GM21423 (cell line): ENCODE results near the gene SLC30A3.

ENCODE experiments used
- ATAC-seq: cut with Tn5 transposase; IDR thresholded peaks from one replicate; pipeline ENCODE4 v1.9.1; 2021; ENCODE audit warnings: mild to moderate bottlenecking, moderate library complexity; ENCODE audit not compliant: unreplicated experiment

The SLC30A3 gene

GRCh38 chr2:27236136-27236535 lies 26.7 kb downstream of the SLC30A3 start:
- no peak for ATAC-seq

- ATAC-seq = no peak
Observed at GRCh38 chr2:27233341-27233740, 29.5 kb downstream of the SLC30A3 start.

GRCh38 chr2:27231921-27232320 lies 30.9 kb downstream of the SLC30A3 start:
- no peak for ATAC-seq

DNA sequence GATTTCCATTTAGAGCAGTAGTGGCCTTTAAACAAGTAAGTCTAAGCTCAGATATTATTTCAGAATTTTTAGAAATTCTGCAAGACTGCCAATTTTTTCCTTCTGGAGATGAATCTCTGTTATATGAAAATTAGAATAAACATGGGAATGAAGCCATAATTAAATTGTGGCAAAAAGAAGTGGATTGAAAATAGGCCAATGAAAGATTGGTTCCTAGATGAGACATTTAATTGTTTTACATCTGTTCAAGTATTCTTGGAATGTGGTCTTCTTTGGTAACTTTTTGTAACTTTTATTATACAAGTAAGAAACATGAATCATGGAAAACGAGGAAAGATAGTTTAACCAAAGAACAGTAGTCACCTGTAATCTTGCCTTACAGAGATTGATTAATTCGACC lies 35.3 kb downstream of the SLC30A3 start:
- no peak for ATAC-seq

DNA sequence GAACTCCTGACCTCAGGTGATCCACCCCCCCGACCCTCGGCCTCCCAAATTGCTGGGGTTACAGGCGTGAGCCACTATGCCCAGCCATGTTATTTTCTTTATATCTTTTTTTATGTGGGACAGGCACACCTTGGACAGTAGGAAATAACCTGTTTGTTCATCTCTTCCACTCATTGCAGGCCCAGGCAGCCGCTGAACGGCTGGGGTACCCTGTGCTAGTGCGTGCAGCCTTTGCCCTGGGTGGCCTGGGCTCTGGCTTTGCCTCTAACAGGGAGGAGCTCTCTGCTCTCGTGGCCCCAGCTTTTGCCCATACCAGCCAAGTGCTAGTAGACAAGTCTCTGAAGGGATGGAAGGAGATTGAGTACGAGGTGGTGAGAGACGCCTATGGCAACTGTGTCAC lies 37.3 kb downstream of the SLC30A3 start:
- no peak for ATAC-seq

GRCh38 chr2:27223416-27223815 lies 39.4 kb downstream of the SLC30A3 start:
- no peak for ATAC-seq

GRCh38 chr2:27222407-27222806 lies 40.4 kb downstream of the SLC30A3 start:
- ATAC-seq = no peak

DNA sequence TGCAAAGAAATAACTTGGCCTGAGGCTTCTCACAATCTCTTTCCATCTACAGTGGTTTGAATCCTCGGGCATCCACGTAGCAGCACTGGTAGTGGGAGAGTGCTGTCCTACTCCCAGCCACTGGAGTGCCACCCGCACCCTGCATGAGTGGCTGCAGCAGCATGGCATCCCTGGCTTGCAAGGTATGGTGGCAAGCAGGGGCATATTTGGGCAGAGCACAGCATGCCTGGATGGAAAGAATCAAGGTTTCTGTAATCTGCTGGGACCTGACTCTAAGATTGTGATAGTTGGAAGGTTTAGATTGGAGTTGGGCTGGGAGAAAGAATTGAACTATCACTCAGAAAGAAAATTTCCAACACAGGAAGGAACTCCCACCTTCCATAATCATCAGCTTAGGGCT lies 41.7 kb downstream of the SLC30A3 start:
- no peak for ATAC-seq

DNA sequence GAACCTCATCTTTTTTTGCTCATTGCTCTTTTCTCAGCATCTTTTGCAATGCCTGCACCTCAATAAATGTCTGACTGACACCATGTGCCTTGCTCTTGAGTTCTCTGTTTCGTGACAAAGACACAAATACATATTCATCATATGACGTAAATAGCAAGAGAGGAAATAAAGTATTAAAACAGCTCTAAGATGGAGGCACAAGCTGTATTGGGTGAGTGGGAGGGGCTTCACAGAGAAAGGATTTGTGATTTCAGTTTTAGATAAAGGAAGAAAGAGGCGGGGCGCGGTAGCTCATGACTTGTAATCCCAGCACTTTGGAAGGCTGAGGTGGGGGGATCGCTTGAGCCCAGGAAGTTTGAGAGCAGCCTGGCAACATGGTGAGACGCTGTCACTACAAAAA lies 42.8 kb downstream of the SLC30A3 start:
- ATAC-seq = no peak

- no peak for ATAC-seq
Observed at GRCh38 chr2:27219091-27219490, 43.8 kb downstream of the SLC30A3 start.

DNA sequence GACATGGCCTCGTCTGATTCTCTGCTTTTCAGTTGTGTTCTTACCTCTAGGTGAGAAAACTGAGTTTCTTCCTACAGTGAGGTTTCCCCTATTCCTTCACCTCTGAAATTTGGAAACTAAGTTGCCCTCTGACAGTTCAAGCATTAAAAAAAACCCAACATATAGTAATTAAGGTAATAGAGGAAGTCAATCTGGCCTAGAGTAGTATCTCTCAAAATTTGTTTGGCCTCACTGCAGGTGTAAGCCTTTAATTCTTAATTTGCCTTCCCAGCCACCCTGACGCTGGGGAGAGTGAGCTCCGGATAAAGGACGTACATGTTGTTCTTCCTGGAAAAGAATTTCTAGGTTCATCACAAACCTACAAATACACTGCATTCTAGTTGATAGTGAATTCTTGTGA lies 44.2 kb downstream of the SLC30A3 start:
- ATAC-seq = no peak

DNA sequence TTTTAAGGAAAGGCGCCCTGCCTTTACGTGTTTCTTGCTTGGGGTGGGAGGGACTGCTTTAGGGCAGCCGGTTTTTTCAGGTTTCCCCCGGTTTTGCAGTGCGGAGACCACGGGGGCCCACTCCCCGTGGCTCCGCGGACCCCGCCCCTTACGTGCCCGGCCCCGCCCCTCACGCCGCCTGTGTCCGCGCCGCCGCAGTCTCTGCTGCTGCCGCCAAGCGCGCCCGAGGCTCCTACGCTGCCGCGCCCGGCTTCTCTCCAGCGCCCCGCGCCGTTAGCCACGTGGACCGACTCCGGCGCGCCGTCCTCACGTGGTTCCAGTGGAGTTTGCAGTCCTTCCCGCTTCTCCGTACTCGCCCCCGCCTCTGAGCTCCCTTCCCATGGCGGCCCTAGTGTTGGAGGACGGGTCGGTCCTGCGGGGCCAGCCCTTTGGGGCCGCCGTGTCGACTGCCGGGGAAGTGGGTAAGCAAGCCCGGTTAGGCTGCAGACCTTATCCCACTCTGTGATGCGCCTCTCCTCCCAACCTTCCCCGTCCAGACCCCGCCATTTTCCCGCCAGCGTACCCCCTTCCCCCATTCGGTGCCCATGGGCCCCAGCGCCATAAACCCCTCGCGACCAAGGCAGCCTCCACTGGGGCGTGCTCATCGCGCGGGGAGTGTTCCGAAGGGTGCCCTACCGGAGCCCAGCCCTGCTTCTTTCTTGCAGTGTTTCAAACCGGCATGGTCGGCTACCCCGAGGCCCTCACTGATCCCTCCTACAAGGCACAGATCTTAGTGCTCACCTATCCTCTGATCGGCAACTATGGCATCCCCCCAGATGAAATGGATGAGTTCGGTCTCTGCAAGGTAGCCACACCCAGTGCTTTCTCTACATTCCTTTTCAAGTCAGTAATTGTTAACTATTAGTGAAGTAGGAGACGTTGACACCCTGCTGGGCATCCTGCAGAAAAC lies 45.4 kb downstream of the SLC30A3 start, which contains the start of gene CAD:
Gene CAD, plus strand, starts transcription at position 197 of the 949 bp plus-strand sequence. Its CDS starts 183 bp downstream, at position 380.
- peak; percentile 84 for ATAC-seq

GRCh38 chr2:27216416-27217137 lies 46.3 kb downstream of the SLC30A3 start:
- peak; percentile 1 for ATAC-seq

GRCh38 chr2:27214941-27215340 lies 47.9 kb downstream of the SLC30A3 start:
- ATAC-seq = no peak

DNA sequence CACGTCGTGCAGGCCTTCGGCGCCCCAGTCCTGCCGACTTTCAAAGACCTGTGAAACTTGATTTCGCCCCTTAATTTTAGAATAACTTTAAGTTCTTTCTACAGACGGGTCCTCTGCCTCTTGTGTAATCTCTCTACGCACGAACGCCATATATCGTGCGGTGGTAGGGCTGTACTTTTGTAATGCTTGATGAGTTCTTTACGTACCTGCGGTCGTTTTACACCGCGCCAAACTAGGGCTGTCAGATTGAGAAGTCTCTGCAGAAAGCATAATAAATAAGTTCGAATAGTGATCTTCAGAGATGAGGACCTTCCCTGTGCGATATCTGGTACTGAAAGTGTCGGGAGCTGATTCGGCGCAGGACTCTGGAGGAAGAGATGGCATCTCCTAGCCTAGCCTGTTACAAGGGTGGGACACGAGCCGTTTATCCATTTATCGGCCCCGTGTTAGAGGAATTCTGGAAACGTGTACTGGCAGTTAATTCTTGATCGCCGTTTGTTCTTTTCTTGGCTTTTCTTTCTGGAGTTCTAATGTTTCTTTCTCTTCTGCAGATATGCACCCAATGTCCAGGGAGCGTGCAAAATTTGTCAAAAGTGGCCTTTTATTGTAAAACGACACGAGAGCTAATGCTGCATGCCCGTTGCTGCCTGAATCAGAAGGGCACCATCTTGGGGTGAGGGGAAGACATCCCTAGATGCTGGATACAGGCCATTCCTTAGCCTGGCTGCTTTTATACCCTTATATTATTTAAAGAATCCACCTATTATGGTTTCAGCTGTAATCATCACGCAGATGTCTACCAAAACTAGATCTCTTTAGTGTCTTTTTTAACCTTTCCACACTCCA lies 50.0 kb downstream of the SLC30A3 start:
- no peak for ATAC-seq

- peak; percentile 80 for ATAC-seq
Observed at GRCh38 chr2:27211943-27212625, 50.8 kb downstream of the SLC30A3 start, which contains the start of the genes ATRAID and SLC5A6. TSS of gene ATRAID (plus strand) at chr2:27212041. CDS start at chr2:27212369, 328 bp downstream. TSS of gene SLC5A6 (minus strand) at chr2:27212268. CDS start at chr2:27207650, 4,618 bp downstream.

DNA sequence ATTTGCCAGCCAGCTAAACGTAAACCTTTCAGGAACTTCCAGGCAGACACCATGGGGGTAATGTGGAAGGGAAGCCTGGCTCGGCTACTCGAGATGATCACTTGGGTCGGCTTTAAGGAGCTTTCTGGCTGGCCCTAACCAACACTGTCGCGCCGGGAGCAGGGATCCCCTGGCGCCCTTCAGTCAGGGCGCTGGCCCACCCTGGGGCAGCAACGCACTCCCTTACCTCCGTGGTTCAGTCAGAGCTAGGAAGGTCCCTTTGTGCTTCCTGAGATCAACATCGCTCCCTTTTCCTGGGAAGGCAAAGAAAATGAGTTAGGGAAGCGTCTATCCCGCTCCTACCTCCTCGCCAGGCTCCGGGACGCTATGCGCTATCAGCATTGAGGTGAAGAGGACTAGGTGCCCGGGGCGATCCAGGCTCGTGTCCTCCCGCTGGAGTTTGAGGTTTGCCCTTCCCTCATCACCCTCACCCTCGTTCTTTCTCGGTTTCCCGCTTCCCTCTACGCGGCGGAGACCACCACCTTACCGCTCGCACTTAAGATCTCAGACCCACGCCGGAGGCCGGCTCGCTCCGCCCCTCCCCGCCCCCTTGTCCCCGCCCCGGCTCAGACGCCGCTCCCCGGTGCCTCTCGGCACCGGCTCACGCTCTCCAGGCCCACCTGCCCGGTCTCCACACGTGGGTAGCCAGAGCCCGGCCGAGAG lies 51.5 kb downstream of the SLC30A3 start:
- peak; percentile 3 for ATAC-seq

GRCh38 chr2:27209621-27210401 lies 53.0 kb downstream of the SLC30A3 start:
- no peak for ATAC-seq
